ENCODE results near the gene ALG9.

DNA sequence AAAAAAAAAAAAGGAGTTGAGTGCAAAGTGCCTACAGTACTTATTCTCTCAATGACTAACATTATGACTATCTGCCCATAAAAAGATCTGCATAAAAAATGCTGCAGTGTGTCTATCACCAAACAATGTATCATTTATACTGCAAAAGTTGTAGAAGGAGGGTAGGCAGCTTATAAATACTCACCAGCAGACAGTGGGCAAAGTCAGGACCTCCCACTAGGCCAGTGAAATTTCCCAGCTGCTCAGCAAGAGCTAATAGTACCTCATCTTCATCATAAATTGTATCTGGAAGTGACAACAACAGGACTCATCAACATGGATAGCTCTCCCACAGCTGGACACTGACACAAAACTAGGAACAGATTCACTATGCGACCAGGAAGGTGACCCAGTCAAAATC lies 106.8 kb downstream of the ALG9 start:
- TF ChIP-seq, protein P1, sequence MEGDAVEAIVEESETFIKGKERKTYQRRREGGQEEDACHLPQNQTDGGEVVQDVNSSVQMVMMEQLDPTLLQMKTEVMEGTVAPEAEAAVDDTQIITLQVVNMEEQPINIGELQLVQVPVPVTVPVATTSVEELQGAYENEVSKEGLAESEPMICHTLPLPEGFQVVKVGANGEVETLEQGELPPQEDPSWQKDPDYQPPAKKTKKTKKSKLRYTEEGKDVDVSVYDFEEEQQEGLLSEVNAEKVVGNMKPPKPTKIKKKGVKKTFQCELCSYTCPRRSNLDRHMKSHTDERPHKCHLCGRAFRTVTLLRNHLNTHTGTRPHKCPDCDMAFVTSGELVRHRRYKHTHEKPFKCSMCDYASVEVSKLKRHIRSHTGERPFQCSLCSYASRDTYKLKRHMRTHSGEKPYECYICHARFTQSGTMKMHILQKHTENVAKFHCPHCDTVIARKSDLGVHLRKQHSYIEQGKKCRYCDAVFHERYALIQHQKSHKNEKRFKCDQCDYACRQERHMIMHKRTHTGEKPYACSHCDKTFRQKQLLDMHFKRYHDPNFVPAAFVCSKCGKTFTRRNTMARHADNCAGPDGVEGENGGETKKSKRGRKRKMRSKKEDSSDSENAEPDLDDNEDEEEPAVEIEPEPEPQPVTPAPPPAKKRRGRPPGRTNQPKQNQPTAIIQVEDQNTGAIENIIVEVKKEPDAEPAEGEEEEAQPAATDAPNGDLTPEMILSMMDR (conservative IDR thresholded peaks at IDR 0.05): no peak
- TF ChIP-seq ZFX (IDR thresholded peaks at IDR 0.05): no peak

Data from C4-2B (cell line).